DMS 273 (cell line): ENCODE results near the gene PRSS27.

Experiments used
- DNase-seq: peaks from one replicate; lab custom pipeline; 2025; ENCODE audit not compliant: unreplicated experiment; lab: John Stamatoyannopoulos, UW

PRSS27 gene

DNA sequence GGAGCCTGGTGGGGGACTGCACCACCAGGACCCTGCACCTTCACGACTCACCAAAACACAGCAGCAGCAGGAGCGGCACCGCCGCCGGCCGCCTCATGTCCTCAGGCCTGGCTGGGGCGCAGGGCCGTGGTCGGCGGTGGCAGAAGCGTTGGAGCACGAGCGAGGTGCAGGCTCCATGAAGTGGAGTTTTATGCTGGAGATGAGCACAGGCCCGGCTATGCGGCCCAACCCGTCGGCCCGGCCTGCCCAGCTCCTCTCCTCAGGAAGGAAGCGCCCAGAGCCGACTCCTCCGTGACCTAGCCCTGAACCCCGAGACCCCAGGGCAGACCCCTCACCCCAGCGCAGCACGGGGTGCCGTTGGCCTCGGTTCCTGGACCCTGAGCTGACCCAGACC is at the start of gene PRSS27:
PRSS27 (minus strand) TSS at position 161 of the 394 bp plus-strand sequence; CDS start at position 97, 64 bp downstream.
- DNase-seq, result no peak

DNA sequence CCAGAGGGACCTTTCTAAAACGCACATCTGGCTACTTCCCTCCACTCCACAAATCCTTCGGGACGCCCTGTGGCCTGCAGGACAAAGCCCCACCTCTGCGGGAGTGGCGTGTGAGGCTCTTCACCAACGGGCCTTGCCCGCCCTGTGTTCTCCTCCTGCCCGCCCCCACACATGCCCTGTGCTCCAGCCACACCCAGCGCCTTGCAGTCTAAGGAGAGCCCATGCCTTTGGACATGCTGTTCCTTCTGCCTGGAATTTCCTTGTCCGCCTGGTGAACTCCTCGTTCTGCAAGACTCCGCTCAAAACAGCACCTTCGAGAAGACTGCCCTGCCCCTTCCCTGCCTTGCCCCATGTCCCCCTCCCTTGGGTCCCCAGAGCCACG is 49.6 kb upstream of the PRSS27 start:
- peak; percentile 46 for DNase-seq

DNA sequence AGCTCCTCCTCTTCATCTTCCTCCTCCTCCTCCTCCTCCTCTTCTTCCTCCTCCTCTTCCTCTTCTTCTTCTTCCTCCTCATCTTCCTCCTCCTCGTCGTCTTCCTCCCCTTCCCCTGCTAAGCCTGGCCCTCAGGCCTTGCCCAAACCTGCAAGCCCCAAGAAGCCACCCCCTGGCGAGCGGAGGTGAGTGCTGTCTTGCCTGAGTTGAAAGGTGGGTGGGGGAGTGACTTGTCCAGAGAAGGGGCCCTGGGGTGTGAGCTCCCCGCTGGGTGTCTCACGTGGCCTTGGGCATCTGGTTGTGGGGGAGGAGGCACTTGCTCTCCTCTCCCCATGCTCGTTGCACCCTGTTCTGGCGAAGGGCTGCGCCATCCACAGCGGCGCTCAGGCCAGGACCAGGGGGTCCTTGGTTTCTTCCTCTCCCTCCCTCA is 49.1 kb upstream of the PRSS27 start:
- DNase-seq, result no peak

DNA sequence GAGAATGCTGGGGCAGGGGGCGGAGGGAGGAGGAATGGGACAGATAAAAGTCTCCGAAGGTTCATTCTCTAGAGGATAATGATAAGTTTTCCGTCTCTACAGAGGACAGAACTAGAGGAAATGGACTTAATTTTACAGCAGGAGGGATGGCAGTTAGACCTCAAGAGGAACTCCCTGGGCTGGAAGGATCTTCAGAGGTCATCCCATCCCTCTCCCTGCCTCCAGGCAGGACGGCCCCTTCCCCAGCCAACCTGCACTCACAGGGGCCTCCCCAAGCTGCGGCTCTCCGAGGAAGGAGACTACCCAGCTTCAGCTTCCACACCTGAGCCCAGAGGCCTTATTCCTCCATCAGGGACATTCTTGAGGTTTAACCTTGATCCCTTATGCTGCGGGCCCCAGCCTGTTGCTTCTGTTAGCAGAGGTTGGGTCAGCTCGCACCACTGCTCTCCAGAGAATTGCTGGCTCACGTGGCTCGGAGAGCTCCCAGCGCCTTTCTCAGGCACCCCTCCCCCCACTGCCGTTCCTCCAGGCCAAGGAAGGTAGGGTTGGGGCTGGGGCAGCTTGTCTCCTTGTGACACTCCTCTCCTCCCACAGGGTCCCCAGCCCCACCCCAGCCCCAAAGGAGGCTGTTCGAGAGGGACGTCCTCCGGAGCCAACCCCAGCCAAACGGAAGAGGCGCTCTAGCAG is 48.5 kb upstream of the PRSS27 start:
- DNase-seq, result no peak

DNA sequence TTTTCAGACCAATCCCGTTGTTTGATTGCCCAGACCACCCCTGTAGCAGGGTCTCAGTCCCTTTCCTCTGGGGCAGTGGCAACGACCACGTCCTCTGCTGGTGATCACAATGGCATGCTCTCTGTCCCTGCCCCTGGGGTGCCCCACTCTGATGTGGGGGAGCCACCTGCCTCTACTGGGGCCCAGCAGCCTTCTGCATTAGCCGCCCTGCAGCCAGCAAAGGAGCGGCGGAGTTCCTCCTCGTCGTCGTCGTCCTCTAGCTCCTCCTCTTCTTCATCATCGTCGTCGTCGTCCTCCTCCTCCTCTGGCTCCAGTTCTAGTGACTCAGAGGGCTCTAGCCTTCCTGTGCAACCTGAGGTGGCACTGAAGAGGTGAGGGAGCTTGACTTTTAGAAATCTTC is 47.9 kb upstream of the PRSS27 start:
- no peak for DNase-seq

DNA sequence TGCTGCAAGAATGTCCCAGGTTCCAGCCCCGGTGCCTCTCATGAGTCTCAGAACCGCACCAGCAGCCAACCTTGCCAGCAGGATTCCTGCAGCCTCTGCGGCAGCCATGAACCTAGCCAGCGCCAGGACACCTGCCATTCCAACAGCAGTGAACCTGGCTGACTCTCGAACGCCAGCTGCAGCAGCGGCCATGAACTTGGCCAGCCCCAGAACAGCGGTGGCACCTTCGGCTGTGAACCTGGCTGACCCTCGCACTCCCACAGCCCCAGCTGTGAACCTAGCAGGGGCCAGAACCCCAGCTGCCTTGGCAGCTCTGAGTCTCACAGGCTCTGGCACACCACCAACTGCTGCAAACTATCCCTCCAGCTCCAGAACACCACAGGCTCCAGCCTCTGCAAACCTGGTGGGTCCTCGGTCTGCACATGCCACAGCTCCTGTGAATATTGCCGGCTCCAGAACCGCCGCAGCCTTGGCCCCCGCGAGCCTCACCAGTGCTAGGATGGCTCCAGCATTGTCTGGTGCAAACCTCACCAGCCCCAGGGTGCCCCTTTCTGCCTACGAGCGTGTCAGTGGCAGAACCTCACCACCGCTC is 47.2 kb upstream of the PRSS27 start:
- DNase-seq, result peak; percentile 62

DNA sequence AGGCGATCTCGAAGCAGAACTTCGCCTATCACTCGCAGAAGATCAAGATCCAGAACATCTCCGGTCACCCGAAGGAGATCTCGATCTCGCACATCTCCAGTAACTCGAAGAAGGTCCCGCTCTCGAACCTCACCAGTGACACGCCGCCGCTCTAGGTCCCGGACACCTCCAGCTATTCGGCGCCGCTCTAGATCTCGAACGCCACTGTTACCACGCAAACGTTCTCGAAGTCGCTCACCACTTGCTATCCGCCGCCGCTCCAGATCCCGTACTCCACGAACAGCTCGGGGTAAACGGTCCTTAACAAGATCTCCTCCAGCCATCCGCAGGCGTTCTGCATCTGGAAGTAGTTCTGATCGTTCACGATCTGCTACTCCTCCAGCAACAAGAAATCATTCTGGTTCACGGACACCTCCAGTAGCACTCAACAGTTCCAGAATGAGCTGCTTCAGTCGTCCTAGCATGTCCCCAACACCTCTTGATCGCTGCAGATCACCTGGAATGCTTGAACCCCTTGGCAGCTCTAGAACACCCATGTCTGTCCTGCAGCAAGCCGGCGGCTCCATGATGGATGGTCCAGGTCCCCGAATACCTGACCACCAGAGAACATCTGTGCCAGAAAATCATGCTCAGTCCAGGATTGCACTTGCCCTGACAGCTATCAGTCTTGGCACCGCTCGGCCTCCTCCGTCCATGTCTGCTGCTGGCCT is 46.6 kb upstream of the PRSS27 start:
- DNase-seq, result no peak

DNA sequence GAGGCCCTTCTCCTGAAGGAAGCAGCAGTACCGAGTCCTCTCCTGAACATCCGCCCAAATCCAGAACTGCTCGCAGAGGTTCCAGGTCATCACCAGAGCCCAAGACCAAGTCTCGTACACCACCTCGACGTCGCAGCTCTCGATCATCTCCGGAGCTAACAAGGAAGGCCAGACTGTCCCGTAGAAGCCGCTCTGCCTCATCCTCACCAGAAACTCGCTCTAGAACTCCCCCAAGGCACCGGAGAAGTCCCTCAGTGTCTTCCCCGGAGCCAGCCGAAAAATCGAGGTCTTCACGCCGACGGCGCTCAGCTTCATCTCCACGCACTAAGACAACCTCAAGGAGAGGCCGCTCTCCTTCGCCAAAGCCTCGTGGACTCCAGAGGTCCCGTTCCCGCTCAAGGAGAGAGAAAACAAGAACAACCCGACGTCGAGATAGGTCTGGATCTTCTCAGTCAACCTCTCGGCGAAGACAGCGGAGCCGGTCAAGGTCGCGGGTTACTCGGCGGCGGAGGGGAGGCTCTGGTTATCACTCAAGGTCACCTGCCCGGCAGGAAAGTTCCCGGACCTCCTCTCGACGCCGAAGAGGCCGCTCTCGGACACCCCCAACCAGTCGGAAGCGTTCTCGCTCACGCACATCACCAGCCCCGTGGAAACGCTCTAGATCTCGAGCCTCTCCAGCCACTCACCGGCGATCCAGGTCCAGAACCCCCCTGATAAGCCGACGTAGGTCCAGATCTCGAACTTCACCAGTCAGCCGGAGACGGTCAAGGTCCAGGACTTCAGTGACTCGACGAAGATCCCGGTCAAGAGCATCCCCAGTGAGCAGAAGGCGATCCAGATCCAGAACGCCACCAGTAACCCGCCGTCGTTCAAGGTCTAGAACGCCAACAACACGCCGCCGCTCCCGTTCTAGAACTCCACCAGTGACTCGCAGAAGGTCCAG is 45.7 kb upstream of the PRSS27 start:
- no peak for DNase-seq

DNA sequence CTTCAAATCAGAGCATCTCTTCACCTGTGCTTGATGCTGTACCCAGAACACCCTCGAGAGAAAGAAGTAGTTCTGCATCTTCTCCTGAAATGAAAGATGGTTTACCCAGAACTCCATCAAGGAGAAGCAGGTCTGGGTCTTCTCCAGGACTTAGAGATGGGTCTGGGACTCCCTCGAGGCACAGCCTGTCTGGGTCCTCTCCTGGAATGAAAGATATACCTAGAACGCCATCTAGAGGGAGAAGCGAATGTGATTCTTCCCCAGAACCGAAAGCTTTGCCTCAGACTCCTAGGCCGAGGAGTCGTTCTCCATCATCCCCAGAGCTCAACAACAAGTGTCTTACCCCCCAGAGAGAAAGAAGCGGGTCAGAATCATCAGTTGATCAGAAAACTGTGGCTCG is 44.7 kb upstream of the PRSS27 start:
- DNase-seq, result no peak

DNA sequence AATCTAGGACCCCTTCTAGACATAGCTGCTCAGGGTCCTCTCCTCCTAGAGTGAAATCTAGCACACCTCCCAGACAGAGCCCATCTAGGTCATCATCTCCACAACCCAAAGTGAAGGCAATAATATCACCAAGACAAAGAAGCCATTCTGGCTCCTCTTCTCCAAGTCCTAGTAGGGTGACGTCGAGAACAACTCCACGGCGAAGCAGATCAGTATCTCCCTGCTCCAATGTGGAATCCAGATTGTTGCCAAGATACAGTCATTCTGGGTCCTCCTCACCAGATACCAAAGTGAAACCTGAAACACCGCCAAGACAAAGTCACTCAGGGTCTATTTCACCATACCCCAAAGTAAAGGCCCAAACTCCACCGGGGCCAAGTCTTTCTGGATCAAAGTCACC is 43.1 kb upstream of the PRSS27 start:
- no peak for DNase-seq

DNA sequence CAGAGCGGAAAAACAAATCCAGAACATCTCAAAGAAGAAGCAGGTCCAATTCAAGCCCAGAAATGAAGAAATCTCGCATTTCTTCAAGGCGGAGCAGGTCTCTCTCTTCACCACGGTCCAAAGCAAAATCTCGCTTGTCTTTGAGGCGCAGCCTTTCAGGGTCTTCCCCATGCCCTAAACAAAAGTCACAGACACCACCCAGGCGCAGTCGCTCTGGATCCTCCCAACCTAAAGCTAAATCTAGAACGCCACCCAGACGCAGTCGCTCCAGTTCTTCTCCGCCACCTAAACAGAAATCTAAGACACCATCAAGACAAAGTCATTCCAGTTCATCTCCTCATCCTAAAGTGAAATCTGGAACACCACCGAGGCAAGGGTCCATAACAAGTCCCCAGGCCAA is 42.7 kb upstream of the PRSS27 start:
- DNase-seq, result no peak

DNA sequence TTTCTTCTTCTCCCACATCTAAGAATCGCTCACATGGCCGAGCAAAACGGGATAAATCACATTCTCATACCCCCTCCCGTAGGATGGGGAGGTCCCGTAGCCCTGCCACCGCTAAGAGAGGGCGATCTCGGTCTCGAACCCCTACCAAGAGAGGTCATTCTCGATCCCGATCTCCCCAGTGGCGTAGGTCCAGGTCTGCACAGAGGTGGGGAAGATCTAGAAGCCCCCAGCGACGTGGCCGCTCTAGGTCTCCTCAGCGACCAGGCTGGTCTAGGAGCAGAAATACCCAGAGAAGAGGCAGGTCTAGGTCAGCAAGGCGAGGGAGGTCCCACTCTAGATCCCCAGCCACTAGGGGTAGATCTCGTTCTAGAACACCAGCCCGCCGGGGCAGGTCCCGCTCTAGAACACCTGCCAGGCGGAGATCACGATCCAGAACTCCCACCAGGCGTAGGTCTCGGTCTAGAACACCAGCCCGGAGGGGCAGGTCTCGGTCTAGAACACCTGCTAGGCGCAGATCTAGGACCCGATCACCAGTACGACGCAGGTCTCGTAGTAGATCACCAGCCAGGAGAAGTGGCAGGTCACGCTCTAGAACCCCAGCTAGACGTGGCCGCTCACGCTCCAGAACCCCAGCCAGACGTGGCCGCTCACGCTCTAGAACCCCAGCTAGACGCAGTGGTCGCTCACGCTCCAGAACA is 42.0 kb upstream of the PRSS27 start:
- no peak for DNase-seq

DNA sequence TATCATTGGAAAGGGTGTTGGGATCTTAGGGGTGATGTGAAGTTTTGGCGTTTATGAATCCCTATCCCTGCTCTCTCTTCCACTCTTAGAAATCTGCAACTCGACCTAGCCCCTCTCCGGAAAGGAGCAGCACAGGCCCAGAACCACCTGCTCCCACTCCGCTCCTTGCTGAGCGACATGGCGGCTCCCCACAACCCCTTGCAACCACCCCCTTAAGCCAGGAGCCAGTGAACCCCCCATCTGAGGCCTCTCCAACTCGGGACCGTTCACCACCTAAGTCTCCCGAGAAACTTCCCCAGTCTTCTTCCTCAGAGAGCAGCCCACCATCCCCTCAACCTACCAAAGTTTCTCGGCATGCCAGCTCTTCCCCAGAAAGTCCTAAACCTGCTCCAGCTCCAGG is 41.4 kb upstream of the PRSS27 start:
- no peak for DNase-seq

DNA sequence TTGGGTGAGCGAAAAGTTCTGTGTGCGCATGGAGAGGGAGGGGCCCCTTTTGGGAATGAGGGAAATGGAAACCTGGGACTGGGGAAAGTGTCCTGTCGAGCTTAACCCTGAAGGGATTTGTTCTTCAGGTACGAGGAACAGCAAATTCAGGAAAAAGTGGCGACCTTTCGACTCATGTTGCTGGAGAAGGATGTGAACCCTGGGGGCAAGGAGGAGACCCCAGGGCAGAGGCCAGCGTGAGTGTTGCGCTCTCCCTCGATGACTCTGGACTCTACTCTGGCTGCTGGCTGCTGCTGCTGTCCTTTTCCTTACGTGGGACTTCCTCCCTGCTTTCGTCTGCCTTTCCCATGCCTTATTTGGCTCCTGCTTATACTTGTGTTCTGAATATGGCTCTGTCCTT is 37.3 kb upstream of the PRSS27 start:
- DNase-seq, result no peak

DNA sequence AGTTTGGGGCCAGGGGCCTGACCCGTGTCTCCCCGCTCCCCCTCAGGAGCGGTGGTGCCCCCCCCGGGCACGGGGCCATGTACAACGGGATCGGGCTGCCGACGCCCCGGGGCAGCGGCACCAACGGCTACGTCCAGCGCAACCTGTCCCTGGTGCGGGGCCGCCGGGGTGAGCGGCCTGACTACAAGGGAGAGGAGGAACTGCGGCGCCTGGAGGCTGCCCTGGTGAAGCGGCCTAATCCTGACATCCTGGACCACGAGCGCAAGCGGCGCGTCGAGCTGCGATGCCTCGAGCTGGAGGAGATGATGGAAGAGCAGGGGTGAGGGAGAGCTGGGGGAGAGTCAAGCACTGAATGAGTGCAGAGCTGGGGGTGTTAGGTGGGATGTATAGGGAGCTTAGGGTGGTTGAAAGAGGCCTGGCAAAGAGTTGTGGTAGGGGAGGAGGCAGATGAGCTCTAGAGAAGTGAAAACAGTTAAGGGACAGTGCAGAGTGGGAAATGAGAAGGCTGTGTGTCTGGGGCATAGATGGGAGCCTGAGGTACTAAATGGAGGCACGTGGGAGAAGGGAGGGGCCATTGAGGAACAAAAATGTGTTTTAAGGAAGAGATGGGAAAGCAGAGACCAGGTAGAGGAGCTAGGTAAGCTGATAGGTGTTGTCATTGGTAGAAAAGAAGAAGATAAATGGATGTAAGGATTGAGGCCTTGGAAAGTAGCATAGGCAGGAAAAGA is 36.4 kb upstream of the PRSS27 start:
- DNase-seq, result no peak

DNA sequence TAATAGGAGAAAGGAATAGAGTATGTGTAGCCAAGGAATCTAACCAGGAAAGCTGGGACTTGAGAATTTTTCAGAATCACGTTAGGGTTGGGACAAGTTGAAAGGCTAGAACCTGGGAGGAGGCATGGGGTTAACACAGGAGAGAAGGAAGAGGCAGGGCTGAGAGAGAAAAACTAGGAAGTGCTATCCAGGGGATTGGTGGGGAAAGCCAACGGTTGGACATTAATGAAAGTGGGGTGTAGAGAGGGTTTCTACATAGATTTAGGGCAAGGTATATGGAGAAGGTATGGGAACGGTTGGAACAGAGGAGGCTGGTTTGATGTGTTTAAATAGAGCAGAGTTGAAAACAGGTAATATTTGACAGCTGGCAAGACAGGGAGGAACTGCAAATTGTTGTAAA is 35.1 kb upstream of the PRSS27 start:
- no peak for DNase-seq

DNA sequence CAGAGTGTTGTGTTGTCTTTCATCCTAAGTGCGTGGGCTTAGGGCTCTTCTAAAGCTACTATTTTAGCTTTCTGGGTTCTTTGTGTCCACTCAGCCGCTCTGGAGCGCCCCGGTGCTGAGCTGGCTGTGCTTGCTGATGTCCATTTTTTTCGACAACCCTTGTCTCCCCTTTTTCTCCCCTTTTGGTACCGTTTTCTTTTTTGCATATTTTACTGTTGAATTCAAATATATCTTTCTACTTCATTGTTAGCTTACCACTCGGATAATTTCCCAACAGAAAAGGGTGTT is 33.7 kb upstream of the PRSS27 start:
- DNase-seq, result no peak

DNA sequence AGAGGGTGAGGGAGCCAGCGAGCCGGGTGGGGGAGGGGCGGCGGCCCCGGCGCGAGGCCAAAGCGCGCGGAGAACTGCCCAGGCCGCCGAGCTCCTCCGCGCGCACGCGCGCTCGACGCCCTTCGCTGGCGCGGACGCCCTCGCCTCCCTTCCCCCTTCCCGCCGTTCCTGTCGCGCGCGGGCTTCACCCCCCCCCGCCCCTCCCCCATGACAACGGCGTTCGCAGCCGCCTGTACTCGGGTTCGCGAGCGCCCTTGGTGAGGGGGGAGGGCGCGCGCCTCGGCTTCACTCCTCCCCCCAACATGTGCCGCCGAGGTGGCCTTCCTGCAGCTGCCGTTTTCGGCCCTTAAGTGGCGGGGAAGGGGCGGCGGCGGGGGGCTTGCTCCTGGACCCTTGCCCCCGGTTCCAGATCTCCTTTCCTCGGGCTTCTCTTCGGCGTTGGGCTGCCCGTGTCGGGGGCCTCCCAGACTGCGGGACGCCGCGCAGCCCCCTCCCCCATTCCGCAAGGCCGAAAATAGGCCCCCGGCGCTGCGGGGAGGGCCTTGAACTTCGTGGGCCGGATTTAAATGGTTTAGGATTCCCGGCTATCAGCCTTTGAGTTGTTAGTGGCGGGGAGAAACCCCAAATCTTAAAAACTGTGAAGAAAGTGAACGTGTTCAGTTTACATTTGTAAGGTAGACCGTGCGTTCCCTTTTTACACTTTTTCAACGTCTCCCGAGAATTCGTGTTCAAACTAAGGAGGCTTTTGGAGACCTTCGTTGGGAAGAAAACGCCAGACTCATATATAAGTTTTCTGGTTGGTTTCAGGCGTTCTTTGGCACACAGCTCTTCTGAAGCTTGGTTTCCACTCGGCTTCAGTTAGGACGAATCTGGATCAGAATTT is 33.1 kb upstream of the PRSS27 start:
- DNase-seq, result peak; percentile 94
